K562 (cell line): ENCODE results near the gene FRMD4A. TPM values are rescaled to one million over a fixed set of nuclear protein-coding genes. Genes with fewer than 3 reads are reported as not detected.
"Not testable (repeated sequence)": the region's sequence is repeated elsewhere in the genome, so short reads cannot be mapped to it uniquely, and the experiment has no call there.

ENCODE experiments used
- ATAC-seq: fragments of 200-7000 bp; cut with Tn5 transposase; 3 replicates; pipeline ENCODE4 v1.9.1; 2020; ENCODE audit warnings: moderate library complexity
- BruUV-seq: library from RNA; stranded (reverse); fragments of 400-500 nt; replicated peaks from 2 replicates; lab custom pipeline; 2021; lab: Mats Ljungman, UMichigan
- CTCF ChIA-PET: fragments of 300-600 bp; formaldehyde crosslinking; extraction: SDS; loops from one replicate; lab custom pipeline; 2021; ENCODE audit warnings: low intra/inter-chr PET ratio; lab: Yijun Ruan, JAX
- POLR2A ChIA-PET: fragments of 300-600, 350-650 bp; sonication (Branson Sonifier 250); formaldehyde crosslinking; extraction: SDS; loops from one replicate; lab custom pipeline; 2021; ENCODE audit warnings: antibody characterized with exemption, inconsistent platforms; lab: Yijun Ruan, JAX
- DNase-seq, 4 experiments: peaks; one replicate each; pipeline versions ENCODE4 v3.0.0 to v3.0.0-alpha.2; 2011 to 2018; ENCODE audit warnings: low spot score in 3 of 4, mixed read lengths in 3 of 4; ENCODE audit errors: extremely low read depth in 1 of 4
- FAIRE-seq: peaks from 2 replicates; lab custom pipeline; 2011; peaks lifted over from hg19 to GRCh38; lab: Jason Lieb, UNC
- H2AFZ ChIP-seq: 2 replicates; pipeline ENCODE4 v1.6.0; 2011; ENCODE audit warnings: low read depth, low read length, control low read depth, inconsistent platforms
- H3K27ac ChIP-seq: fragments of 200-600 bp; 3 replicates; pipeline ENCODE4 v1.8.0; 2011; ENCODE audit warnings: low read depth, mild to moderate bottlenecking, control low read depth, inconsistent platforms, low read length, moderate library complexity, mixed read lengths; ENCODE audit errors: extremely low read depth
- H3K27me3 ChIP-seq, 2 experiments: fragments of 300-600 bp in 1 of 2; 2 replicates in 1 of 2; 3 replicates in 1 of 2; pipeline versions ENCODE4 v1.6.0 to v1.8.0; 2011; ENCODE audit warnings: inconsistent platforms in 2 of 2, low read length in 2 of 2, mild to moderate bottlenecking in 1 of 2, mixed read lengths in 1 of 2, moderate library complexity in 1 of 2; ENCODE audit not compliant: control insufficient read depth in 2 of 2, insufficient read depth in 2 of 2
- H3K36me3 ChIP-seq: fragments of 300-600 bp; 3 replicates; pipeline ENCODE4 v1.8.0; 2011; ENCODE audit warnings: mild to moderate bottlenecking, low read length, inconsistent platforms; ENCODE audit not compliant: control insufficient read depth, insufficient read depth
- H3K4me1 ChIP-seq, 2 experiments: fragments of 200-600 bp in 1 of 2; replicated peaks in 1 of 2; 2 replicates in 1 of 2; 3 replicates in 1 of 2; pipeline versions ENCODE4 v1.5.1 to v1.8.0; 2011; ENCODE audit warnings: inconsistent platforms in 2 of 2, low read length in 2 of 2, mild to moderate bottlenecking in 1 of 2, mixed read lengths in 1 of 2, moderate library complexity in 1 of 2; ENCODE audit not compliant: control insufficient read depth in 2 of 2, insufficient read depth in 2 of 2
- H3K4me2 ChIP-seq: 2 replicates; pipeline ENCODE4 v1.6.1; 2011; ENCODE audit warnings: low read length, control low read depth, inconsistent platforms, mixed read lengths; ENCODE audit not compliant: insufficient read depth
- H3K4me3 ChIP-seq: fragments of 200-600 bp; sonication (generic), shearing (Covaris generic); 2 replicates; pipeline ENCODE4 v1.5.1; 2016; ENCODE audit warnings: control low read depth, inconsistent platforms
- H3K79me2 ChIP-seq: fragments of 200-600 bp; 3 replicates; pipeline ENCODE4 v1.8.0; 2011; ENCODE audit warnings: low read length, inconsistent platforms; ENCODE audit not compliant: control insufficient read depth, insufficient read depth
- H3K9ac ChIP-seq, 2 experiments: 2 replicates each; pipeline versions ENCODE4 v1.6.0 to v1.6.1; 2011; ENCODE audit warnings: low read depth in 2 of 2, low read length in 2 of 2, control low read depth in 1 of 2, inconsistent platforms in 1 of 2, mild to moderate bottlenecking in 1 of 2, mixed read lengths in 1 of 2; ENCODE audit not compliant: insufficient read depth in 1 of 2
- H3K9me1 ChIP-seq: one replicate; pipeline ENCODE4 v1.6.0; 2011; ENCODE audit warnings: inconsistent platforms, mild to moderate bottlenecking, low read length, moderate library complexity; ENCODE audit not compliant: control insufficient read depth, insufficient read depth
- H3K9me3 ChIP-seq: replicated peaks from 2 replicates; pipeline ENCODE4 v1.5.1; 2011; ENCODE audit warnings: low read depth, low read length, inconsistent platforms; ENCODE audit not compliant: control insufficient read depth, insufficient read depth
- H4K20me1 ChIP-seq: replicated peaks from 2 replicates; pipeline ENCODE4 v1.6.1; 2011; ENCODE audit warnings: low read length, inconsistent platforms, mixed read lengths; ENCODE audit not compliant: control insufficient read depth, insufficient read depth
- KDM2B ChIP-seq: fragments of 250-450 bp; sonication (Bioruptor Pico); IDR thresholded peaks from 2 replicates; pipeline ENCODE4 v1.8.0; 2021; ENCODE audit warnings: mild to moderate bottlenecking, moderate library complexity
- KLF16 ChIP-seq: IDR thresholded peaks from 2 replicates; pipeline ENCODE4 v1.6.1; 2016; ENCODE audit warnings: antibody characterized with exemption
- LCOR ChIP-seq: sonication (generic); formaldehyde crosslinking; IDR thresholded peaks from 2 replicates; pipeline ENCODE4 v1.8.0; 2022; ENCODE audit warnings: mild to moderate bottlenecking, missing genetic modification reagents
- MCM3 ChIP-seq: fragments of 450-650 bp; IDR thresholded peaks from 2 replicates; pipeline ENCODE4 v1.6.1; 2016
- NFE2L1 ChIP-seq: fragments of 450-650 bp; IDR thresholded peaks from 2 replicates; pipeline ENCODE4 v1.6.1; 2016; ENCODE audit warnings: missing genetic modification characterization, low read depth, mild to moderate bottlenecking, missing compliant biosample characterization, moderate library complexity, borderline replicate concordance
- NRF1 ChIP-seq, 2 experiments: fragments of 450-650 bp; IDR thresholded peaks in 1 of 2; conservative IDR thresholded peaks in 1 of 2; 2 replicates each; pipeline ENCODE4 v1.6.1; 2014; ENCODE audit warnings: mild to moderate bottlenecking in 2 of 2
- RFX5 ChIP-seq: IDR thresholded peaks from 2 replicates; pipeline ENCODE4 v1.6.1; 2011; ENCODE audit warnings: low read depth, mild to moderate bottlenecking, improper control_type of control experiment, low read length
- ZNF316 ChIP-seq: fragments of 450-650 bp; IDR thresholded peaks from 2 replicates; pipeline ENCODE4 v1.6.1; 2016
- WGBS: fragments of 100-300 bp; shearing (Covaris generic); methylation state at CpG from one replicate; pipeline ENCODE4 v1.1.6; 2016; ENCODE audit warnings: low coverage, mixed read lengths; ENCODE audit not compliant: insufficient coverage; ENCODE audit errors: missing lambda C conversion rate; 5-methylcytosine and 5-hydroxymethylcytosine counted together
- in situ Hi-C: fragments of 300-500 bp; cut with MboI; formaldehyde crosslinking; loops from 4 replicates; pipeline ENCODE4 v1.15.0; 2018; ENCODE audit warnings: inconsistent platforms, mixed read lengths
- intact Hi-C: fragments of 100-400 bp; cut with micrococcal nuclease; formaldehyde crosslinking; loops from 2 replicates; pipeline ENCODE4 v1.14.2; 2022
- polyA plus RNA-seq, 8 experiments: library from polyadenylated mRNA; depleted of rRNA in 4 of 8; stranded (reverse) in 5 of 8; unstranded in 3 of 8; fragments of >200 nt; fragmentation: Nextera tagmentation in 2 of 8; fragmentation: Illumina TruSeq in 1 of 8; extraction: Ambion mirVana in 2 of 8; extraction: Trizol in 1 of 8; gene quantifications; 2 replicates each; pipeline versions ENCODE4 v1.2.1 to v1.2.3, GENCODE V29; 2011 to 2014; ENCODE audit warnings: inconsistent platforms in 1 of 8, missing spikeins in 1 of 8
- total RNA-seq, 7 experiments: library from RNA; depleted of rRNA in 6 of 7; stranded (reverse); fragments of >200 nt in 6 of 7; fragmentation: Illumina TruSeq in 2 of 7; extraction: Trizol in 2 of 7; gene quantifications; 2 replicates each; pipeline versions ENCODE4 v1.2.1 to v1.2.3, GENCODE V29; 2011 to 2021; ENCODE audit warnings: low replicate concordance in 1 of 7
- TF ChIP-seq, protein P1 (sequence below): fragments of 450-650 bp; IDR thresholded peaks from 2 replicates; pipeline ENCODE4 v1.6.1; 2016; ENCODE audit warnings: missing biosample characterization, missing genetic modification characterization
- TF ChIP-seq, protein P2 (sequence below), 2 experiments: fragments of 200-800 bp in 1 of 2; sonication (Bioruptor generic) in 1 of 2; sonication (generic) in 1 of 2; formaldehyde crosslinking in 1 of 2; IDR thresholded peaks in 1 of 2; conservative IDR thresholded peaks in 1 of 2; 2 replicates each; pipeline versions ENCODE4 v1.5.0 to v1.6.1; 2016 to 2020; ENCODE audit warnings: missing compliant biosample characterization in 1 of 2, missing genetic modification characterization in 1 of 2, missing genetic modification reagents in 1 of 2
- TF ChIP-seq, protein P3 (sequence below): fragments of 250-450 bp; sonication (Bioruptor Pico); IDR thresholded peaks from 2 replicates; pipeline ENCODE4 v1.9.0; 2021; ENCODE audit warnings: mild to moderate bottlenecking, inconsistent platforms

Gene FRMD4A
- total and polyA plus RNA-seq, 9 of the 15 experiments (the other 6 are each of a cell fraction or from before 2014, with no cell fraction given) = 0.80 to 5.2 (median 3.0) TPM

DNA sequence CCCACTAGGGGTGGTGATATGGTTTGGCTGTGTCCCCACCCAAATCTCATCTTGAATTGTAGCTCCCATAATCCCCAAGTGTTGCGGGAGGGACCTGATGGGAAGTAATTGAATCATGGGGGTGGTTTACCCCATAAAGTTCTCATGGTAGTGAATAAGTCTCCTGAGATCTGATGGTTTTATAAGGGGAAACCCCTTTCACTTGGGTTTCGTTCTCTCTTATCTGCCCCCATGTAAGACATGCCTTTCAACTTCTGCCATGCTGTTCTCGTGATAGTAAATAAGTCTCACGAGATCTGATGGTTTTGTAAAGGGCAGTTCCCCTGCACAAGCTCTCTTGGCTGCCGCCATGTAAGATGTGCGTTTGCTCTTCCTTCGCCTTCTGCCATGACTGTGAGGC lies 117.0 kb downstream of the FRMD4A start:
- DNase-seq, H3K9me3 ChIP-seq, in situ Hi-C loops, H3K4me1 ChIP-seq, FAIRE-seq, H3K79me2 ChIP-seq, H3K36me3 ChIP-seq, CTCF ChIA-PET, H2AFZ ChIP-seq, H3K27ac ChIP-seq, H3K9me1 ChIP-seq, H3K4me2 ChIP-seq, H3K27me3 ChIP-seq, intact Hi-C loops, H4K20me1 ChIP-seq, H3K9ac ChIP-seq, BruUV-seq, ATAC-seq, H3K4me3 ChIP-seq: not testable (repeated sequence)
- POLR2A ChIA-PET = interaction anchor here (1.1 kb wide), 1 partner anchor 28 kb away, joined by 3 read pairs; no protein-coding TSS in a partner anchor
- TF ChIP-seq NRF1 (conservative IDR thresholded peaks at IDR 0.05 in 1 of 2, IDR thresholded peaks at IDR 0.05 in 1 of 2) = 0 out of 4 replicates have a peak, but pooled peaks of 1 of the 2 experiments have one; percentile 26
- 5% methylated on average over 7 of the region's 7 CpGs for WGBS

DNA sequence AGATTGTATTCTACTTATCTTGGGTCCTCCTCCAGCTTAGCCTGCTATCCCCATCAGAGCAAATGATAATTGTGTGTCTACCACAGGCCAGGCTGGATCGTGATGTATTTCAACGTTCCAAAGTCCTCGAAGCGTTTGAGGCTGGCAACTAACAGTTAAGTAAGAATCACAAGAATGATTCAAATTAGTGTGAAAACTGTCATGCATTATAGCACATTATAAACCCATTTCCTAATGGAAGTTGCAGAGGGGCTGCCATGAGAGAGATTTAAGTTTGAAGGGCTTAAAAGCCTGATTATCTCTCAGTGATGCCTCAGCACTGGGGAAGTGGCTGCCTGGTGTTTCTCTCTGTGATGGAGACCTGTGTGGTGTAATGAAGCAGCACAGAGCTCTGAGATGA lies 119.1 kb downstream of the FRMD4A start:
- H3K27me3 ChIP-seq = 0 out of 5 replicates have a peak, but pooled peaks cover 0 to 4% of the 10 kb centered on the region in 2 experiments
- H4K20me1 ChIP-seq = no peaks in the 10 kb centered on the region
- no peaks in the 10 kb centered on the region for H3K9me1 ChIP-seq
- BruUV-seq = no TSS peak
- H3K9ac ChIP-seq = no peak overlapping the region
- in situ Hi-C loops (no loop called here), intact Hi-C loops (no loop called here)
- no peak for FAIRE-seq
- no peak overlapping the region for H3K4me3 ChIP-seq
- no peak for ATAC-seq
- no peak overlapping the region for H3K27ac ChIP-seq
- ChIA-PET CTCF (no interaction called here), POLR2A (interaction anchor here (1.9 kb wide), 1 partner anchor 26 kb away, joined by 6 read pairs; no protein-coding TSS in a partner anchor)
- no peaks in the 10 kb centered on the region for H3K79me2 ChIP-seq
- H3K36me3 ChIP-seq = no peaks in the 10 kb centered on the region
- WGBS = 0% methylated on average over 4 of the region's 4 CpGs
- no peaks in the 10 kb centered on the region for H3K9me3 ChIP-seq
- no peak for DNase-seq
- H2AFZ ChIP-seq = no peak overlapping the region
- no peak overlapping the region for H3K4me2 ChIP-seq
- H3K4me1 ChIP-seq = no peaks in the 10 kb centered on the region
- TF ChIP-seq NFE2L1 (tag) (no peak), RFX5 (no peak), LCOR (CRISPR knock-in tag) (no peak), KLF16 (no peak), KDM2B (no peak), ZNF316 (no peak), MCM3 (no peak)
- TF ChIP-seq, protein P1, sequence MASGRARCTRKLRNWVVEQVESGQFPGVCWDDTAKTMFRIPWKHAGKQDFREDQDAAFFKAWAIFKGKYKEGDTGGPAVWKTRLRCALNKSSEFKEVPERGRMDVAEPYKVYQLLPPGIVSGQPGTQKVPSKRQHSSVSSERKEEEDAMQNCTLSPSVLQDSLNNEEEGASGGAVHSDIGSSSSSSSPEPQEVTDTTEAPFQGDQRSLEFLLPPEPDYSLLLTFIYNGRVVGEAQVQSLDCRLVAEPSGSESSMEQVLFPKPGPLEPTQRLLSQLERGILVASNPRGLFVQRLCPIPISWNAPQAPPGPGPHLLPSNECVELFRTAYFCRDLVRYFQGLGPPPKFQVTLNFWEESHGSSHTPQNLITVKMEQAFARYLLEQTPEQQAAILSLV (tag) = no peak
- TF ChIP-seq, protein P2, sequence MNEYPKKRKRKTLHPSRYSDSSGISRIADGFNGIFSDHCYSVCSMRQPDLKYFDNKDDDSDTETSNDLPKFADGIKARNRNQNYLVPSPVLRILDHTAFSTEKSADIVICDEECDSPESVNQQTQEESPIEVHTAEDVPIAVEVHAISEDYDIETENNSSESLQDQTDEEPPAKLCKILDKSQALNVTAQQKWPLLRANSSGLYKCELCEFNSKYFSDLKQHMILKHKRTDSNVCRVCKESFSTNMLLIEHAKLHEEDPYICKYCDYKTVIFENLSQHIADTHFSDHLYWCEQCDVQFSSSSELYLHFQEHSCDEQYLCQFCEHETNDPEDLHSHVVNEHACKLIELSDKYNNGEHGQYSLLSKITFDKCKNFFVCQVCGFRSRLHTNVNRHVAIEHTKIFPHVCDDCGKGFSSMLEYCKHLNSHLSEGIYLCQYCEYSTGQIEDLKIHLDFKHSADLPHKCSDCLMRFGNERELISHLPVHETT (CRISPR knock-in tag; conservative IDR thresholded peaks at IDR 0.05 in 1 of 2, IDR thresholded peaks at IDR 0.05 in 1 of 2) = no peak
- TF ChIP-seq, protein P3, sequence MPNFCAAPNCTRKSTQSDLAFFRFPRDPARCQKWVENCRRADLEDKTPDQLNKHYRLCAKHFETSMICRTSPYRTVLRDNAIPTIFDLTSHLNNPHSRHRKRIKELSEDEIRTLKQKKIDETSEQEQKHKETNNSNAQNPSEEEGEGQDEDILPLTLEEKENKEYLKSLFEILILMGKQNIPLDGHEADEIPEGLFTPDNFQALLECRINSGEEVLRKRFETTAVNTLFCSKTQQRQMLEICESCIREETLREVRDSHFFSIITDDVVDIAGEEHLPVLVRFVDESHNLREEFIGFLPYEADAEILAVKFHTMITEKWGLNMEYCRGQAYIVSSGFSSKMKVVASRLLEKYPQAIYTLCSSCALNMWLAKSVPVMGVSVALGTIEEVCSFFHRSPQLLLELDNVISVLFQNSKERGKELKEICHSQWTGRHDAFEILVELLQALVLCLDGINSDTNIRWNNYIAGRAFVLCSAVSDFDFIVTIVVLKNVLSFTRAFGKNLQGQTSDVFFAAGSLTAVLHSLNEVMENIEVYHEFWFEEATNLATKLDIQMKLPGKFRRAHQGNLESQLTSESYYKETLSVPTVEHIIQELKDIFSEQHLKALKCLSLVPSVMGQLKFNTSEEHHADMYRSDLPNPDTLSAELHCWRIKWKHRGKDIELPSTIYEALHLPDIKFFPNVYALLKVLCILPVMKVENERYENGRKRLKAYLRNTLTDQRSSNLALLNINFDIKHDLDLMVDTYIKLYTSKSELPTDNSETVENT (CRISPR knock-in tag) = no peak
